Smooth muscle cell (in vitro differentiated cells): Measurements from ENCODE around the gene SNRNP70. TPM values are rescaled to one million over a fixed set of nuclear protein-coding genes. Genes with fewer than 3 reads are reported as not detected.

Source experiments
- DNase-seq: peaks from one replicate; lab custom pipeline; 2025; ENCODE audit not compliant: unreplicated experiment; lab: John Stamatoyannopoulos, UW
- H2AFZ ChIP-seq: fragments of 200-600 bp; sonication (generic); 2 replicates; pipeline ENCODE4 v1.6.0; 2016; ENCODE audit warnings: antibody characterized with exemption, low read depth, mild to moderate bottlenecking
- H3F3A ChIP-seq: fragments of 200-600 bp; sonication (generic); 2 replicates; pipeline ENCODE4 v1.6.0; 2017; ENCODE audit warnings: antibody characterized with exemption, low read depth
- H3K27ac ChIP-seq: fragments of 200-600 bp; sonication (generic); 2 replicates; pipeline ENCODE4 v1.5.1; 2016; ENCODE audit warnings: low read depth, mild to moderate bottlenecking
- H3K27me3 ChIP-seq: fragments of 200-600 bp; sonication (generic); 2 replicates; pipeline ENCODE4 v1.6.1; 2016; ENCODE audit warnings: low read depth, mild to moderate bottlenecking
- H3K36me3 ChIP-seq: fragments of 200-600 bp; sonication (generic); 2 replicates; pipeline ENCODE4 v1.5.1; 2016; ENCODE audit warnings: low read depth
- H3K4me1 ChIP-seq: fragments of 200-600 bp; sonication (generic); 2 replicates; pipeline ENCODE4 v1.5.1; 2016; ENCODE audit warnings: low read depth
- H3K4me2 ChIP-seq: fragments of 200-600 bp; sonication (generic); 2 replicates; pipeline ENCODE4 v1.6.0; 2016; ENCODE audit warnings: mild to moderate bottlenecking
- H3K4me3 ChIP-seq: fragments of 200-600 bp; sonication (generic); 2 replicates; pipeline ENCODE4 v1.5.1; 2016; ENCODE audit warnings: mild to moderate bottlenecking
- H3K79me2 ChIP-seq: fragments of 200-600 bp; sonication (generic); 2 replicates; pipeline ENCODE4 v1.6.0; 2016; ENCODE audit warnings: low read depth, mild to moderate bottlenecking
- H3K9ac ChIP-seq: fragments of 200-600 bp; sonication (generic); 2 replicates; pipeline ENCODE4 v1.6.0; 2016; ENCODE audit warnings: low read depth
- H3K9me3 ChIP-seq: fragments of 200-600 bp; sonication (generic); replicated peaks from 2 replicates; pipeline ENCODE4 v1.5.1; 2016; ENCODE audit warnings: low read depth
- H4K20me1 ChIP-seq: fragments of 200-600 bp; sonication (generic); 2 replicates; pipeline ENCODE4 v1.6.0; 2016; ENCODE audit warnings: low read depth
- WGBS: methylation state at CpG from one replicate; pipeline ENCODE4 v1.1.7; 2016; ENCODE audit warnings: low lambda C conversion rate; 5-methylcytosine and 5-hydroxymethylcytosine counted together
- polyA plus RNA-seq: library from polyadenylated mRNA; unstranded; fragments of >200 nt; fragmentation: Nextera tagmentation; extraction: Ambion mirVana; gene quantifications from 2 replicates; pipeline ENCODE4 v1.2.1, GENCODE V29; 2016
- total RNA-seq: library from RNA; depleted of rRNA; stranded (reverse); fragments of >200 nt; gene quantifications from 2 replicates; pipeline ENCODE4 v1.2.3, GENCODE V29; 2014
- TF ChIP-seq, protein P1 (sequence below): fragments of 200-600 bp; sonication (generic); IDR thresholded peaks from 2 replicates; pipeline ENCODE4 v1.5.1; 2017; ENCODE audit warnings: borderline replicate concordance, mild to moderate bottlenecking, antibody characterized with exemption; ENCODE audit not compliant: insufficient read depth, poor library complexity, severe bottlenecking

The SNRNP70 gene
- total and polyA plus RNA-seq, 2 experiments from 2014 or later, result 200 to 206 TPM

DNA sequence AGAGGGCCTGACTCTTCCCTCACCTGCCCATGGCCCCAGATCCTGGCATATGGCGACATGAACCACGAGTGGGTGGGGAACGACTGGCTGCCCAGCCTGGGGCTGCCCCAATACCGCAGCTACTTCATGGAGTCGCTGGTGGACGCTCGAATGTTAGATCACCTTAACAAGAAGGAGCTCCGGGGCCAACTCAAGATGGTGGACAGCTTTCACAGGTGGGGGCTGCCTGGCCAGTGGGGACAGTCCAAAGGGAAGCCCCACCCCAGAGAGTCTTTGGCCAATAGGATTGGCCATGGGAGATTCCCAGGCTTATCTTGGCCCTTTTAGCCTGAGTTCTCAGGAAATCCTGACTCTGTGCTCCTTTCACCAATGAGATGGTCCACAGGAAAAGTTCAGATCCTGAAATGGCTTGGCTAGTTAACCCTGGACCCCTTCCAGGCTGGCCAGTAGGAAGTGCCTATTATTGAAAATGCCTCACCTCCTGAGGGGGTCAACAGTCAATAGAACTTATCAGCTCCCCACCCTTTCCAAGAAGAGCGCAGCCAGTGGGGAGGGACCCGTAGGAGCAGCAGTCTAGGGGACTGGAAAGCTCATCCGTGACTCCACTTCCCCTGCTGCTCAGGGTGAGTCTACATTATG, 62.9 kb downstream of the SNRNP70 start:
- TF ChIP-seq, protein P1, sequence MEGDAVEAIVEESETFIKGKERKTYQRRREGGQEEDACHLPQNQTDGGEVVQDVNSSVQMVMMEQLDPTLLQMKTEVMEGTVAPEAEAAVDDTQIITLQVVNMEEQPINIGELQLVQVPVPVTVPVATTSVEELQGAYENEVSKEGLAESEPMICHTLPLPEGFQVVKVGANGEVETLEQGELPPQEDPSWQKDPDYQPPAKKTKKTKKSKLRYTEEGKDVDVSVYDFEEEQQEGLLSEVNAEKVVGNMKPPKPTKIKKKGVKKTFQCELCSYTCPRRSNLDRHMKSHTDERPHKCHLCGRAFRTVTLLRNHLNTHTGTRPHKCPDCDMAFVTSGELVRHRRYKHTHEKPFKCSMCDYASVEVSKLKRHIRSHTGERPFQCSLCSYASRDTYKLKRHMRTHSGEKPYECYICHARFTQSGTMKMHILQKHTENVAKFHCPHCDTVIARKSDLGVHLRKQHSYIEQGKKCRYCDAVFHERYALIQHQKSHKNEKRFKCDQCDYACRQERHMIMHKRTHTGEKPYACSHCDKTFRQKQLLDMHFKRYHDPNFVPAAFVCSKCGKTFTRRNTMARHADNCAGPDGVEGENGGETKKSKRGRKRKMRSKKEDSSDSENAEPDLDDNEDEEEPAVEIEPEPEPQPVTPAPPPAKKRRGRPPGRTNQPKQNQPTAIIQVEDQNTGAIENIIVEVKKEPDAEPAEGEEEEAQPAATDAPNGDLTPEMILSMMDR, result no peak
- Histone ChIP-seq H3K4me1 (peaks cover 14% of the 10 kb centered on the region), H3K79me2 (no peaks in the 10 kb centered on the region), H3K9ac (no peak overlapping the region), H3K9me3 (no peaks in the 10 kb centered on the region), H3F3A (peaks cover 12% of the 10 kb centered on the region), H3K27me3 (no peaks in the 10 kb centered on the region), H3K4me2 (peak overlapping the region; percentile 93), H3K4me3 (no peak overlapping the region), H4K20me1 (no peaks in the 10 kb centered on the region), H3K36me3 (no peaks in the 10 kb centered on the region), H2AFZ (no peak overlapping the region), H3K27ac (no peak overlapping the region)
- WGBS, result 85% methylated on average over 11 of the region's 11 CpGs
- no peak for DNase-seq

DNA sequence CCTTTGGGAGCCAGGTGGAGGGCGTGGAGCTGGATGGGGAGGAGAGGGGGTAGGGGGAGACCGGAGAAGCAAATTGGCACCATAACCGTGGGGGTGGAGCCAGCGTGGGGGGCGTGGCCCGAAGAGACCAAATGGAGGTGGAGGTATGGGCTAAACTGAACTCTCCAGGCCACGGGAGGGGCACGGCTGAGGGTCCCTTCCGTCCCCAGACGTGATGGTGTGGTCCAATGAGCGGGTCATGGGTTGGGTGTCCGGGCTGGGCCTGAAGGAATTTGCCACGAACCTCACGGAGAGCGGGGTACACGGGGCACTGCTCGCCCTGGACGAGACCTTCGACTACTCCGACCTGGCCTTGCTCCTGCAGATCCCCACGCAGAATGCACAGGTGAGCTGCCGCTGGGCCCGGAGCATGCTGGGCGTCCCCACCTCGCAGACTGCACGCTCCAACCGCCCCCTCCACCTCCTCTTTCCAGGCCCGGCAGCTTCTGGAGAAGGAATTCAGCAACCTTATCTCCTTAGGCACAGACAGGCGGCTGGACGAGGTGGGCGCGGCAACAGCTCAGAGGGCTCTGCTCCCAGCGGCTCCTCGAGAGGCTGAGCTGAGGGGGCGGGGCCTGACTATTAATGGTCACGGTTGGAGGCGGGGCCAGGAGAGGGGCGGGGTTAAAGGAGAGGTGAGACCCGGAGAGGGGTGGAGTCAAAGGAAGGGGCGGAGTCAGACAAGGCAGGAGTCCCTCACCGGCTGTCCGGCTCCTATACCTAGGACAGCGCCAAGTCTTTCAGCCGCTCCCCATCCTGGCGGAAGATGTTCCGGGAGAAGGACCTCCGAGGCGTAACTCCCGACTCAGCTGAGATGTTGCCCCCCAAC, 63.8 kb downstream of the SNRNP70 start:
- TF ChIP-seq, protein P1, result no peak
- peak; percentile 99 for DNase-seq
- no peaks in the 10 kb centered on the region for H4K20me1 ChIP-seq
- peaks cover 14% of the 10 kb centered on the region for H3K4me1 ChIP-seq
- H3F3A ChIP-seq, result peaks cover 12% of the 10 kb centered on the region
- H3K4me3 ChIP-seq, result peak overlapping the region; percentile 64
- H3K9ac ChIP-seq, result no peak overlapping the region
- WGBS, result 2% methylated on average over 45 of the region's 49 CpGs
- no peaks in the 10 kb centered on the region for H3K36me3 ChIP-seq
- H3K9me3 ChIP-seq, result no peaks in the 10 kb centered on the region
- no peaks in the 10 kb centered on the region for H3K79me2 ChIP-seq
- no peaks in the 10 kb centered on the region for H3K27me3 ChIP-seq
- H3K27ac ChIP-seq, result no peak overlapping the region
- H3K4me2 ChIP-seq, result peak overlapping the region; percentile 93
- H2AFZ ChIP-seq, result no peak overlapping the region

DNA sequence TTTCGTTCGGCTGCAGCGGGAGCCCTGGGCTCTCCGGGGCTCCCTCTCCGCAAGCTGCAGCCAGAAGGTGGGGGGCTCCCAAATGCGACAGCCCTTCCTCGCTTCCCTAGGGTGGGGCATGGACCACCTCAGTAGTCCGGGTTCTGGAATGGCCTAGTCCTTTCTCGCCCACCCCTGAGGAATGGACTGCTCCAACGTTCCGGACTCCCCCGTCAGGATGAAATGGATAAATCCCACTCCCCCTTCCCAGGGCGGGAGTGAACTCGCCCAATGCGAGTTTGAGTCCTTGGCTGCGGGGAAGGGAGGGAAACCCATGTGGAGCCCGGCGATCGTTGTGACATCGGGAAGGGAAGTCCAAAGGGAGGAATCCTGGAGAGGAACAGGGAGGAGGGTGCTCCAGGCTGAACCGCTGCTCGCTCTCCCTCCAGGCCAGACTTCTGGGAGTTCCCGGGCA, 64.4 kb downstream of the SNRNP70 start:
- Histone ChIP-seq H3F3A (peaks cover 12% of the 10 kb centered on the region), H3K27ac (peak overlapping the region; percentile 21), H4K20me1 (no peaks in the 10 kb centered on the region), H3K9me3 (no peaks in the 10 kb centered on the region), H3K27me3 (no peaks in the 10 kb centered on the region), H3K36me3 (no peaks in the 10 kb centered on the region), H3K9ac (peak overlapping the region; percentile 64), H3K4me3 (peak overlapping the region; percentile 64), H3K79me2 (no peaks in the 10 kb centered on the region), H3K4me1 (peaks cover 14% of the 10 kb centered on the region), H2AFZ (peak overlapping the region; percentile 79), H3K4me2 (peak overlapping the region; percentile 93)
- peak; percentile 71 for DNase-seq
- TF ChIP-seq, protein P1, result no peak
- 2% methylated on average over 23 of the region's 23 CpGs for WGBS
